ENCODE data around the gene KCNQ1. TPM values are rescaled to one million over a fixed set of nuclear protein-coding genes. Genes with fewer than 3 reads are reported as not detected.

Gene KCNQ1
- total and polyA plus RNA-seq, 2 donors (not counting 3 experiments of a cell fraction or from before 2014, with no cell fraction given) = 0.07 to 0.09 TPM

DNA sequence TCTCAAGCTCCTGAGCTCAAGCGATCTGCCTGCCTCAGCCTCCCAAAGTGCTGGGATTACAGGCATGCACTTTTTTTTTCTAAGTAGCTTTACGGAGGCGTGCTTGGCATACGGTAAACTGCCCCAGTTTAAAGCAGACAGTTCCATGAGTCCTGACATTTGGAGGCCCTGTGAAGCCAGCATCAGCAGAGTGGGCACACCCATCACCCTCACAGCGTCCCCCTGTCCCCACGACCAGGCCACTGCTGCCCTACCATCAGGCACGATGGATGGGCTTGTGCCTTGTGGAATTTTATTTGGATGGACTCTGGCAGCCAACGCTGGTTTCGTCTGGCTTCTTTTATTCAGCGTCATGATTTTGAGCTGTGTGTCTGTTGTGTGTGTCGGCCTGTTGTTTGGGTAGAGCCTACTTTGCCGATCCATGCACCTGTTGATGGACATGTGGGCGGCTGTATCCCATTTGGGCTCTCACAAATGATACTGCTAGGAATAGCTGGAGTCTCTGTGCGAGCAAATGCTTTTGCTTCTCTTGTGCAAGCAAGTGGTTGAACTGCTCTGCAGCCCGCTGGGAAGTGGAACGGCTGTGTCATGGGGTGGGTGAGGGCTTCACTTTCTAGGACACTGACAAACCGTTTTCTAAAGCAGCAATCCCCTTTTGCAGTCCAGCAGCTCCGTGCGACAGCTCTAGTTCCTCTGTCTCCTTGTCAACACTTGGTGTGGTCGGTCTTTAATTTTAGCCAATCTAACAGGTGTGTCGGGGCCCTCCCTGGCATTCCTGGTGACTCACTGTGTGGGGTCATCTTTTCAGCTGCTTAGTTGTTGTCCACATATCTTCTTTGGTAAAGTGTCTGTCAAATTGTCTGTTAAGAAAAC is 23.8 kb downstream of the KCNQ1 start:
- H3K9me3 ChIP-seq (replicated peaks; ENCODE audit: control insufficient read depth, insufficient read depth, low read length) = no peaks in the 10 kb centered on the region
- BruUV-seq (replicated peaks) = no TSS peak
- TF ChIP-seq FOS (IDR thresholded peaks at IDR 0.05; ENCODE audit: borderline replicate concordance, insufficient read depth, low read length) = no peak
- no peak for TF ChIP-seq EZH2 (IDR thresholded peaks at IDR 0.05; ENCODE audit: borderline replicate concordance, low read depth, low read length, severe bottlenecking)
- TF ChIP-seq POLR2A (IDR thresholded peaks at IDR 0.05; ENCODE audit: low read depth, low read length) = no peak
- TF ChIP-seq MYC (IDR thresholded peaks at IDR 0.05; ENCODE audit: low read depth, low read length) = no peak
- no peak for TF ChIP-seq POLR2AphosphoS5 (IDR thresholded peaks at IDR 0.05; ENCODE audit: insufficient read depth, low read depth, low read length)
- TF ChIP-seq, protein P1, sequence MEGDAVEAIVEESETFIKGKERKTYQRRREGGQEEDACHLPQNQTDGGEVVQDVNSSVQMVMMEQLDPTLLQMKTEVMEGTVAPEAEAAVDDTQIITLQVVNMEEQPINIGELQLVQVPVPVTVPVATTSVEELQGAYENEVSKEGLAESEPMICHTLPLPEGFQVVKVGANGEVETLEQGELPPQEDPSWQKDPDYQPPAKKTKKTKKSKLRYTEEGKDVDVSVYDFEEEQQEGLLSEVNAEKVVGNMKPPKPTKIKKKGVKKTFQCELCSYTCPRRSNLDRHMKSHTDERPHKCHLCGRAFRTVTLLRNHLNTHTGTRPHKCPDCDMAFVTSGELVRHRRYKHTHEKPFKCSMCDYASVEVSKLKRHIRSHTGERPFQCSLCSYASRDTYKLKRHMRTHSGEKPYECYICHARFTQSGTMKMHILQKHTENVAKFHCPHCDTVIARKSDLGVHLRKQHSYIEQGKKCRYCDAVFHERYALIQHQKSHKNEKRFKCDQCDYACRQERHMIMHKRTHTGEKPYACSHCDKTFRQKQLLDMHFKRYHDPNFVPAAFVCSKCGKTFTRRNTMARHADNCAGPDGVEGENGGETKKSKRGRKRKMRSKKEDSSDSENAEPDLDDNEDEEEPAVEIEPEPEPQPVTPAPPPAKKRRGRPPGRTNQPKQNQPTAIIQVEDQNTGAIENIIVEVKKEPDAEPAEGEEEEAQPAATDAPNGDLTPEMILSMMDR (IDR thresholded peaks at IDR 0.05; ENCODE audit: extremely low read depth in 1 of 2, insufficient read depth in 1 of 2, low read depth in 1 of 2, low read length in 2 of 2) = no peak
- TF ChIP-seq, protein P2, sequence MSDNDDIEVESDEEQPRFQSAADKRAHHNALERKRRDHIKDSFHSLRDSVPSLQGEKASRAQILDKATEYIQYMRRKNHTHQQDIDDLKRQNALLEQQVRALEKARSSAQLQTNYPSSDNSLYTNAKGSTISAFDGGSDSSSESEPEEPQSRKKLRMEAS (IDR thresholded peaks at IDR 0.05; ENCODE audit: insufficient read depth, insufficient read length) = no peak
- no peak for TF ChIP-seq JUN (IDR thresholded peaks at IDR 0.05; ENCODE audit: borderline replicate concordance, insufficient read depth, insufficient read length, low read depth)
- no peak for TF ChIP-seq GATA2 (IDR thresholded peaks at IDR 0.05; ENCODE audit: insufficient read depth, insufficient read length, low read depth, low read length)
- H3K79me2 ChIP-seq (ENCODE audit: control insufficient read depth, insufficient read depth, low read length) = no peaks in the 10 kb centered on the region
- ChIA-PET CTCF (no interaction called here), POLR2A (interaction anchor here (0.7 kb wide), 1 partner anchor 291 kb away, joined by 4 read pairs; no protein-coding TSS in a partner anchor)
- H3K4me3 ChIP-seq (replicated peaks in 1 of 3; ENCODE audit: insufficient read depth in 1 of 3, low read depth in 1 of 3, low read length in 3 of 3) = no peak overlapping the region
- intact Hi-C loops (cut with micrococcal nuclease) = no loop called here
- DNase-seq (ENCODE audit: low read depth, low spot score) = no peak
- no peak overlapping the region for H3K9ac ChIP-seq (replicated peaks; ENCODE audit: extremely low read depth, insufficient read depth, low read length)
- H3K36me3 ChIP-seq (ENCODE audit: control insufficient read depth in 2 of 2, extremely low read depth in 1 of 2, insufficient read depth in 2 of 2, low read length in 2 of 2) = no peaks in the 10 kb centered on the region
- H3K4me2 ChIP-seq (ENCODE audit: insufficient read depth, low read length) = no peak overlapping the region
- H3K9me1 ChIP-seq (replicated peaks; ENCODE audit: control insufficient read depth, extremely low read depth, insufficient read depth, low read length) = no peaks in the 10 kb centered on the region
- H3K27me3 ChIP-seq (ENCODE audit: control insufficient read depth in 2 of 2, insufficient read depth in 2 of 2, low read length in 2 of 2) = no peaks in the 10 kb centered on the region
- no peak for FAIRE-seq
- H2AFZ ChIP-seq (ENCODE audit: low read depth, low read length) = no peak overlapping the region
- dilution Hi-C loops (cut with MboI; ENCODE audit: extremely low pct_ligation_motif_present, low sequenced_read_pairs) = no loop called here
- H3K4me1 ChIP-seq (ENCODE audit: control insufficient read depth, extremely low read depth, insufficient read depth, low read length) = no peaks in the 10 kb centered on the region
- H4K20me1 ChIP-seq (replicated peaks; ENCODE audit: control insufficient read depth, extremely low read depth, insufficient read depth, low read length) = no peaks in the 10 kb centered on the region
- no peak overlapping the region for H3K27ac ChIP-seq (ENCODE audit: insufficient read depth, low read depth, low read length)
